ENCODE measurements around the gene PIK3IP1.

GRCh38 chr22:31233001-31233400, 59.3 kb downstream of the PIK3IP1 start:
- TF ChIP-seq CTCF (IDR thresholded peaks at IDR 0.05; ENCODE audit: control extremely low read depth in 1 of 3, insufficient read depth in 1 of 3, low read depth in 1 of 3, low read length in 3 of 3) (no peak), JUN (IDR thresholded peaks at IDR 0.05; ENCODE audit: low read depth, low read length) (no peak), EZH2 (IDR thresholded peaks at IDR 0.05; ENCODE audit: low read depth, low read length, severe bottlenecking) (no peak), CEBPB (IDR thresholded peaks at IDR 0.05; ENCODE audit: low read depth, low read length) (no peak), TEAD4 (IDR thresholded peaks at IDR 0.05; ENCODE audit: low read depth, low read length) (no peak), POLR2A (IDR thresholded peaks at IDR 0.05; ENCODE audit: control extremely low read depth in 1 of 2, low read depth in 2 of 2, low read length in 2 of 2) (no peak), ATF3 (IDR thresholded peaks at IDR 0.05; ENCODE audit: insufficient read depth, low read depth, low read length) (no peak)
